AG09309 (cell line): ENCODE results near the gene MZF1.

Experiments used
- DNase-seq: peaks from one replicate; pipeline ENCODE4 v3.0.0-alpha.2; 2010; ENCODE audit warnings: low read depth
- H3K4me3 ChIP-seq: 2 replicates; pipeline ENCODE4 v1.5.1; 2011; ENCODE audit warnings: mild to moderate bottlenecking, low read depth, low read length, moderate library complexity; ENCODE audit not compliant: control insufficient read depth
- CTCF ChIP-seq: IDR thresholded peaks from 2 replicates; pipeline ENCODE4 v1.5.1; 2011; ENCODE audit warnings: mild to moderate bottlenecking, low read depth, low read length, inconsistent platforms; ENCODE audit not compliant: insufficient read depth, control insufficient read depth; ENCODE audit errors: missing control alignments

MZF1 gene

GRCh38 chr19:58568453-58569130 lies 4.5 kb downstream of the MZF1 start:
- H3K4me3 ChIP-seq, result no peak overlapping the region
- TF ChIP-seq CTCF, result no peak
- no peak for DNase-seq

GRCh38 chr19:58566989-58567388 lies 6.1 kb downstream of the MZF1 start:
- H3K4me3 ChIP-seq, result no peak overlapping the region
- no peak for DNase-seq
- TF ChIP-seq CTCF, result no peak

GRCh38 chr19:58563823-58564222 lies 9.3 kb downstream of the MZF1 start:
- no peak for DNase-seq
- no peak overlapping the region for H3K4me3 ChIP-seq
- TF ChIP-seq CTCF, result no peak

- TF ChIP-seq CTCF, result no peak
- DNase-seq, result no peak
- H3K4me3 ChIP-seq, result peak overlapping the region; percentile 24
Measured at GRCh38 chr19:58563034-58563573, 10.0 kb downstream of the MZF1 start.

GRCh38 chr19:58562122-58563033 lies 10.8 kb downstream of the MZF1 start:
- H3K4me3 ChIP-seq, result peak overlapping the region; percentile 28
- DNase-seq, result no peak
- TF ChIP-seq CTCF, result no peak

GRCh38 chr19:58561373-58562121 lies 11.6 kb downstream of the MZF1 start:
- no peak for TF ChIP-seq CTCF
- no peak for DNase-seq
- H3K4me3 ChIP-seq, result no peak overlapping the region
